Astrocyte (in vitro differentiated cells and primary cell): ENCODE data around the gene RAB31. TPM values are rescaled to one million over a fixed set of nuclear protein-coding genes. Genes with fewer than 3 reads are reported as not detected.
"Not testable (repeated sequence)": the region's sequence is repeated elsewhere in the genome, so short reads cannot be mapped to it uniquely, and the experiment has no call there.

ENCODE experiments used
- DNase-seq: peaks from one replicate; pipeline ENCODE4 v3.0.0-alpha.2; 2010; ENCODE audit warnings: low read depth
- FAIRE-seq: peaks from 2 replicates; lab custom pipeline; 2011; peaks lifted over from hg19 to GRCh38; lab: Jason Lieb, UNC
- H2AFZ ChIP-seq: 2 replicates; pipeline ENCODE4 v1.6.0; 2012; ENCODE audit warnings: low read depth, low read length, inconsistent platforms
- H3K27ac ChIP-seq: 2 replicates; pipeline ENCODE4 v1.5.1; 2011; ENCODE audit warnings: low read depth, low read length, inconsistent platforms
- H3K27me3 ChIP-seq: 2 replicates; pipeline ENCODE4 v1.6.0; 2011; ENCODE audit warnings: low read length, inconsistent platforms; ENCODE audit not compliant: insufficient read depth
- H3K36me3 ChIP-seq: 2 replicates; pipeline ENCODE4 v1.5.1; 2011; ENCODE audit warnings: low read length, inconsistent platforms; ENCODE audit not compliant: insufficient read depth
- H3K4me1 ChIP-seq: 2 replicates; pipeline ENCODE4 v1.5.1; 2011; ENCODE audit warnings: low read length, inconsistent platforms; ENCODE audit not compliant: insufficient read depth
- H3K4me2 ChIP-seq: 2 replicates; pipeline ENCODE4 v1.6.0; 2012; ENCODE audit warnings: low read length, inconsistent platforms
- H3K4me3 ChIP-seq: 2 replicates; pipeline ENCODE4 v1.5.1; 2011; ENCODE audit warnings: low read depth, mild to moderate bottlenecking, low read length, inconsistent platforms; ENCODE audit not compliant: insufficient read depth
- H3K79me2 ChIP-seq: 2 replicates; pipeline ENCODE4 v1.6.0; 2012; ENCODE audit warnings: mild to moderate bottlenecking, low read length, inconsistent platforms; ENCODE audit not compliant: insufficient read depth
- H3K9ac ChIP-seq: 2 replicates; pipeline ENCODE4 v1.6.0; 2012; ENCODE audit warnings: mild to moderate bottlenecking, low read length, inconsistent platforms
- H3K9me3 ChIP-seq: 2 replicates; pipeline ENCODE4 v1.5.1; 2012; ENCODE audit warnings: low read depth, mild to moderate bottlenecking, low read length, inconsistent platforms; ENCODE audit not compliant: insufficient read depth
- H4K20me1 ChIP-seq: 2 replicates; pipeline ENCODE4 v1.6.0; 2012; ENCODE audit warnings: low read length, inconsistent platforms; ENCODE audit not compliant: insufficient read depth
- H3K27ac Mint-ChIP-seq: one replicate; pipeline ENCODE4 v1.8.0; 2021; ENCODE audit warnings: mild to moderate bottlenecking, mixed read lengths; ENCODE audit not compliant: unreplicated experiment
- H3K27me3 Mint-ChIP-seq: one replicate; pipeline ENCODE4 v1.8.0; 2021; ENCODE audit warnings: low read depth, mixed read lengths; ENCODE audit not compliant: unreplicated experiment
- H3K36me3 Mint-ChIP-seq: one replicate; pipeline ENCODE4 v1.8.0; 2021; ENCODE audit warnings: low read depth, mixed read lengths; ENCODE audit not compliant: unreplicated experiment
- H3K4me1 Mint-ChIP-seq: one replicate; pipeline ENCODE4 v1.8.0; 2021; ENCODE audit warnings: low read depth, mixed read lengths; ENCODE audit not compliant: unreplicated experiment
- H3K4me3 Mint-ChIP-seq: one replicate; pipeline ENCODE4 v1.8.0; 2021; ENCODE audit warnings: mild to moderate bottlenecking, moderate library complexity, mixed read lengths; ENCODE audit not compliant: unreplicated experiment
- H3K9me3 Mint-ChIP-seq: one replicate; pipeline ENCODE4 v1.8.0; 2021; ENCODE audit warnings: mild to moderate bottlenecking, mixed read lengths; ENCODE audit not compliant: unreplicated experiment
- EZH2 ChIP-seq: IDR thresholded peaks from 2 replicates; pipeline ENCODE4 v1.6.1; 2012; ENCODE audit warnings: mild to moderate bottlenecking, low read length, inconsistent platforms; ENCODE audit not compliant: insufficient read depth
- total RNA-seq: library from RNA; stranded (reverse); gene quantifications from 2 replicates; pipeline ENCODE4 v1.2.1, GENCODE V29; 2021
- TF ChIP-seq, protein P1 (sequence below): IDR thresholded peaks from 2 replicates; pipeline ENCODE4 v1.5.1; 2011; ENCODE audit warnings: low read depth, mild to moderate bottlenecking, inconsistent platforms, low read length, moderate library complexity; ENCODE audit not compliant: insufficient read depth

The RAB31 gene
- total RNA-seq, 1 donor from 2014 or later, result 100 TPM

DNA sequence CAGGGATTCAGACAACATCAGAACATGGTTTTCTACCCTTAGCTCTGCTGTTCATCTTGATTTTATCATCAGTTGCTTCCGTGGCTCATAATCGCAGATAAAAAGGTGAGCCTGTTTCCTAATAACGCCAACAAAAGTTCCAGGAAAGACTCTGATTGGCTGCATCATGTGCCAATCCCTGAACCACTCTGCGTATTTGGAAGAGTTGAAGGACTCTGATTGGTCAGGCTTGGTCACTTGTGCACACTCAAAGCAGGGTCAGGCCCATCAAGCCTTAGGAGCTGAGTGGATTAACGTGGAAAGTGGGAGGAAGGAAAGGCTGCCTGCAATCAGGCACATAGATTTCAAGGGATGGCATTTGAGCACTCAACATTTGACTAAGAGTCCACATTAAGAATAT lies 189.0 kb downstream of the RAB31 start:
- H3K9ac ChIP-seq, result no peak overlapping the region
- no peaks in the 10 kb centered on the region for H3K36me3 Mint-ChIP-seq
- H3K9me3 ChIP-seq, result no peaks in the 10 kb centered on the region
- H3K4me1 ChIP-seq, result no peaks in the 10 kb centered on the region
- H3K27ac ChIP-seq, result no peak overlapping the region
- no peaks in the 10 kb centered on the region for H3K27me3 ChIP-seq
- H3K27ac Mint-ChIP-seq, result no peak overlapping the region
- no peaks in the 10 kb centered on the region for H3K9me3 Mint-ChIP-seq
- no peaks in the 10 kb centered on the region for H3K27me3 Mint-ChIP-seq
- H3K79me2 ChIP-seq, result no peaks in the 10 kb centered on the region
- DNase-seq, result no peak
- FAIRE-seq, result no peak
- no peak overlapping the region for H2AFZ ChIP-seq
- H3K4me1 Mint-ChIP-seq, result peaks cover 10% of the 10 kb centered on the region
- no peak overlapping the region for H3K4me2 ChIP-seq
- H3K4me3 Mint-ChIP-seq, result no peak overlapping the region
- H3K36me3 ChIP-seq, result no peaks in the 10 kb centered on the region
- no peak for TF ChIP-seq EZH2
- TF ChIP-seq, protein P1, sequence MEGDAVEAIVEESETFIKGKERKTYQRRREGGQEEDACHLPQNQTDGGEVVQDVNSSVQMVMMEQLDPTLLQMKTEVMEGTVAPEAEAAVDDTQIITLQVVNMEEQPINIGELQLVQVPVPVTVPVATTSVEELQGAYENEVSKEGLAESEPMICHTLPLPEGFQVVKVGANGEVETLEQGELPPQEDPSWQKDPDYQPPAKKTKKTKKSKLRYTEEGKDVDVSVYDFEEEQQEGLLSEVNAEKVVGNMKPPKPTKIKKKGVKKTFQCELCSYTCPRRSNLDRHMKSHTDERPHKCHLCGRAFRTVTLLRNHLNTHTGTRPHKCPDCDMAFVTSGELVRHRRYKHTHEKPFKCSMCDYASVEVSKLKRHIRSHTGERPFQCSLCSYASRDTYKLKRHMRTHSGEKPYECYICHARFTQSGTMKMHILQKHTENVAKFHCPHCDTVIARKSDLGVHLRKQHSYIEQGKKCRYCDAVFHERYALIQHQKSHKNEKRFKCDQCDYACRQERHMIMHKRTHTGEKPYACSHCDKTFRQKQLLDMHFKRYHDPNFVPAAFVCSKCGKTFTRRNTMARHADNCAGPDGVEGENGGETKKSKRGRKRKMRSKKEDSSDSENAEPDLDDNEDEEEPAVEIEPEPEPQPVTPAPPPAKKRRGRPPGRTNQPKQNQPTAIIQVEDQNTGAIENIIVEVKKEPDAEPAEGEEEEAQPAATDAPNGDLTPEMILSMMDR, result no peak
- H3K4me3 ChIP-seq, result no peak overlapping the region
- no peaks in the 10 kb centered on the region for H4K20me1 ChIP-seq

DNA sequence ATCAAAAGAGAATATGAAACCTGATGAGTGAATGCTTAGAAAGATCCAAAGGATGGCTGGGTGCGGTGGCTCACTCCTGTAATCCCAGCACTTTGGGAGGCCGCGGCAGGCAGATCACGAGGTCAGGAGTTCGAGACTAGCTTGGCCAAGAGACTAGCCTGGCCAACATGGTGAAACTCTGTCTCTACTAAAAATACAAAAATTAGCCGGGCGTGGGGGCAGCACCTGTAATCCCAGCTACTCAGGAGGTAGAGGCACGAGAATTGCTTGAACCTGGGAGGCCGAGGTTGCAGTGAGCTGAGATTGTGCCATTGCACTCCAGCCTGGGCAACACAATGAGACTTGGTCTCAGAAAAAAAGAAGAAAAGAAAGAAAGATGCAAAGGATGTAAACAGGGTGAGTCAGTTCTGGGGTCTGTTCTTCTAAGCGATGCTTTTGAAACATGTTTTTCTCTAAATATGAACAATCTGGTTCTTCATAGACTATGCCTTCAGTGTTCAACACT lies 189.7 kb downstream of the RAB31 start:
- H3K27ac ChIP-seq, FAIRE-seq: not testable (repeated sequence)

DNA sequence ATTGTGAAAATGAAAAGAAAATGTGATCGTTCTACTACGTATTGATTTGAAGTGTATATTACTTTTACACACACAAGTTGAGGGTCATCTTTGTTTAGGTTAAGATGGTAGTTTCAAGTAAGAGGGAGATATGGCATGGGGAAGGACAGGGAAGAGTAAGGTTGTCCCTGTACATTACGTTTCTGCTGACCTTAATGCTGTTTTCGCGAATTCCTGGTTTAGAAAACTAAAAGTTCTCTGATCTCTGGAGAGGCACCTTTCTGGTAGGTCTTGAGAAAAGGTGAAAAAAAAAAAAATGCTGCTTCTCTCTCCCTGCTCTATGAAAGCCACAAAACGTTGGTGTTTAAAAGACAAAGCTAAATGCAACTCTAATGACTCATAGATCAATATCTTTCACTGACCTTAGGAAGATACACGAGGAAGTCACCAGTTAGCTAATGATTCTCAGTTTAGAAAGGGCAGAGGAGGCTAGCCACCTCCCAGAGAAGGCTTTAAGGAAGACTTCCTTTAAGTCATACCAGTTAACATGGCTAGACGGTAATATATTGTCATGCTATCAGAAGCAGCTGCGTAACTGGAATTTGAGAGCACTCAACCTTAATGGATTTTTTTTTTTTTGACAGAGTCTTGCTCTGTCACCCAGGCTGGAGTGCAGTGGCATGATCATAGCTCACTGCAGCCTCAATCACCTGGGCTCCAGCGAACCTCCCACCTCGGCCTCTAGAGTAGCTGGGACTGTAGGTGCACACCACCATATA lies 190.9 kb downstream of the RAB31 start:
- Histone ChIP-seq H3K4me3 (no peak overlapping the region), H3K9me3 (no peaks in the 10 kb centered on the region), H3K9ac (no peak overlapping the region), H3K4me1 (no peaks in the 10 kb centered on the region), H3K36me3 (no peaks in the 10 kb centered on the region), H3K79me2 (no peaks in the 10 kb centered on the region), H2AFZ (no peak overlapping the region), H4K20me1 (no peaks in the 10 kb centered on the region), H3K27ac (no peak overlapping the region), H3K4me2 (no peak overlapping the region), H3K27me3 (no peaks in the 10 kb centered on the region)
- H3K27me3 Mint-ChIP-seq, result no peaks in the 10 kb centered on the region
- peak; percentile 70 for DNase-seq
- no peaks in the 10 kb centered on the region for H3K36me3 Mint-ChIP-seq
- FAIRE-seq, result peak; percentile 54
- no peaks in the 10 kb centered on the region for H3K9me3 Mint-ChIP-seq
- TF ChIP-seq, protein P1, result no peak
- no peak for TF ChIP-seq EZH2
- H3K4me3 Mint-ChIP-seq, result no peak overlapping the region
- H3K27ac Mint-ChIP-seq, result peak overlapping the region; percentile 30
- peaks cover 10% of the 10 kb centered on the region for H3K4me1 Mint-ChIP-seq

More for the DNA sequence above, 189.7 kb downstream of the RAB31 start:
- H3K27me3 Mint-ChIP-seq, H3K36me3 Mint-ChIP-seq, H3K9me3 Mint-ChIP-seq, H3K36me3 ChIP-seq, H3K4me3 Mint-ChIP-seq, H3K79me2 ChIP-seq, H4K20me1 ChIP-seq, H2AFZ ChIP-seq, H3K27ac Mint-ChIP-seq, DNase-seq, H3K9ac ChIP-seq, H3K4me1 ChIP-seq, H3K9me3 ChIP-seq, H3K27me3 ChIP-seq, H3K4me3 ChIP-seq, H3K4me2 ChIP-seq: not testable (repeated sequence)
- peaks cover 10% of the 10 kb centered on the region for H3K4me1 Mint-ChIP-seq

DNA sequence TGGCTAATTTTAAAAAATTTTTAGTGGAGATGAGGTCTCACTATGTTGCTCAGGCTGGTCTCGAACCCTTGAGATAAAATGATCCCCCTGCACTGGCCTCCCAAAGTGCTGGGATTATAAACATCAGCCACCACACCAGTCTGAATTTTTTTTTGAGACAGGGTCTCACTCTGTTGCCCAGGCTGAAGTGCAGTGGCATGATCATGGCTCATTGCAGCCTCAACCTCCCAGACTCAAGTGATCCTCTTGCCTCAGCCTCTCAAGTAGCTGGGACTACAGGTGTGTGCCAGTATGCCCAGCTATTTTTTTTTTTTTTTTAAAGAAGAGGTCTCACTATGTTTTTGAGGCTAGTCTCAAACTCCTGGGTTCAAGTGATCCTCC lies 191.4 kb downstream of the RAB31 start:
- not testable (repeated sequence) for H4K20me1 ChIP-seq, DNase-seq, H3K4me1 ChIP-seq, H3K27me3 Mint-ChIP-seq, H3K4me2 ChIP-seq, H3K79me2 ChIP-seq, H3K4me3 ChIP-seq, H3K4me3 Mint-ChIP-seq, H3K27ac Mint-ChIP-seq, H2AFZ ChIP-seq, H3K27me3 ChIP-seq, H3K36me3 Mint-ChIP-seq, H3K36me3 ChIP-seq, H3K9me3 ChIP-seq, H3K9ac ChIP-seq, H3K27ac ChIP-seq, FAIRE-seq, H3K9me3 Mint-ChIP-seq
- peaks cover 10% of the 10 kb centered on the region for H3K4me1 Mint-ChIP-seq
